22Rv1 (cell line): ENCODE measurements around the gene APOC1.
"Not testable (repeated sequence)": the region's sequence is repeated elsewhere in the genome, so short reads cannot be mapped to it uniquely, and the experiment has no call there.

Source experiments
- H3K27ac ChIP-seq: fragments of 450-650 bp; 2 replicates; pipeline ENCODE4 v1.5.1; 2017
- ZFX ChIP-seq: fragments of 450-650 bp; IDR thresholded peaks from 2 replicates; pipeline ENCODE4 v1.6.1; 2017; ENCODE audit warnings: antibody characterized with exemption, borderline replicate concordance
- TF ChIP-seq, protein P1 (sequence below): fragments of 450-650 bp; IDR thresholded peaks from 2 replicates; pipeline ENCODE4 v1.5.1; 2017; ENCODE audit warnings: mild to moderate bottlenecking

Gene APOC1

DNA sequence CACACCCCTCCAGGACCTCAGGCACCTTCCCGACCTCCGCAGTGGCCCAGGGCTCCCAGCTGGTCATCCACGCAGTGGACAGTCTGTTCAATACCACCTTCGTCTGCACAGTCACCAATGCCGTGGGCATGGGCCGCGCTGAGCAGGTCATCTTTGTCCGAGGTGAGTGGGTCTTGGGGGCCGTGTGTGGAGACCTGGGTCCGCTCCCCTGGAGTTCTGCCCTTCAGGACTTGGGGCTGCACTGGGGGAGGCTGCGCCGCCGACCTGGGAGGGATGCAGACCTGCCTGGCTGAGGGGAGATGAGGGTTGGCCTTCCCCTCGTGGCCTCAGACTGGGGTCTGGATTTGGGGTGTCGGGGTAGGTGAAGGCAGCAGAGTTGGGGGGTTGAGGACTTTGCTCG, 40.1 kb upstream of the APOC1 start:
- no peak overlapping the region for H3K27ac ChIP-seq

DNA sequence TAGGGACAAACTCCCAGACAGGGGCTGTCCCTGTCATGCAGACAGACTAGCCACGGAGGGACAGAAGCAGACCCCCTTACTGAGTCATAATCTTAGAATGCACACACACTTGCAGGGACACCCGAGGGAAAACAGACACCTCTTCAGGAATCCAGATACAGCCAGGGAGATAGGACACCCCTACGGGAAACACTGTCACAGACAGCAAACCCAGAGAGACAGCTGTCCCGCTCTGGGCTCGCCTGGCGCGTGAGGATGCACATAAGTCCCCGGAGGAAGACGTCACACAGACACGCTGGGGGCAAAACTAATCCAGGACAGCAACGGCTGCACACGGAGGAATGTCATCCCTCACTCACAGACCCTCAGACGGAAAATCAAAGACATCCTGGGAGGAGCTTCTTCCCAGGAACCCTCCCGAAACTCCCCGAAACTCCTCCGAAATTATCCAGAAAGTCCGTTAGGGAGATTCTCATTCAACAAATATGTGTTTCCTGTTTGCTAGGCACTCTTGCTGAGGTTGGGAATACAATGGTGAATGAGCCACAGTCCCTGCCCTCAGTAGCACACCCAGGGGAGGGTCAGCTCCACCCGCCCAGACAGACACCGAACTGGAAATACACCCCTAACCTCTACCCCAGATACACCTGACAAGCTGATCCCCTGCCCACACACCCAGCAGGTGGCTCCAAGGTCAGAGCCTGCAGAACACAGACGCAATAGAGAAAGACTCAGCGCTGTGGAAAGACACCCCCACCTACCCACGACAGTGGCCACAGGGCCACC, 38.5 kb upstream of the APOC1 start:
- no peak for TF ChIP-seq ZFX
- TF ChIP-seq, protein P1, sequence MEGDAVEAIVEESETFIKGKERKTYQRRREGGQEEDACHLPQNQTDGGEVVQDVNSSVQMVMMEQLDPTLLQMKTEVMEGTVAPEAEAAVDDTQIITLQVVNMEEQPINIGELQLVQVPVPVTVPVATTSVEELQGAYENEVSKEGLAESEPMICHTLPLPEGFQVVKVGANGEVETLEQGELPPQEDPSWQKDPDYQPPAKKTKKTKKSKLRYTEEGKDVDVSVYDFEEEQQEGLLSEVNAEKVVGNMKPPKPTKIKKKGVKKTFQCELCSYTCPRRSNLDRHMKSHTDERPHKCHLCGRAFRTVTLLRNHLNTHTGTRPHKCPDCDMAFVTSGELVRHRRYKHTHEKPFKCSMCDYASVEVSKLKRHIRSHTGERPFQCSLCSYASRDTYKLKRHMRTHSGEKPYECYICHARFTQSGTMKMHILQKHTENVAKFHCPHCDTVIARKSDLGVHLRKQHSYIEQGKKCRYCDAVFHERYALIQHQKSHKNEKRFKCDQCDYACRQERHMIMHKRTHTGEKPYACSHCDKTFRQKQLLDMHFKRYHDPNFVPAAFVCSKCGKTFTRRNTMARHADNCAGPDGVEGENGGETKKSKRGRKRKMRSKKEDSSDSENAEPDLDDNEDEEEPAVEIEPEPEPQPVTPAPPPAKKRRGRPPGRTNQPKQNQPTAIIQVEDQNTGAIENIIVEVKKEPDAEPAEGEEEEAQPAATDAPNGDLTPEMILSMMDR = no peak
- H3K27ac ChIP-seq = no peak overlapping the region

More for the DNA sequence above, 40.1 kb upstream of the APOC1 start:
- no peak for TF ChIP-seq ZFX
- TF ChIP-seq, protein P1 = no peak

DNA sequence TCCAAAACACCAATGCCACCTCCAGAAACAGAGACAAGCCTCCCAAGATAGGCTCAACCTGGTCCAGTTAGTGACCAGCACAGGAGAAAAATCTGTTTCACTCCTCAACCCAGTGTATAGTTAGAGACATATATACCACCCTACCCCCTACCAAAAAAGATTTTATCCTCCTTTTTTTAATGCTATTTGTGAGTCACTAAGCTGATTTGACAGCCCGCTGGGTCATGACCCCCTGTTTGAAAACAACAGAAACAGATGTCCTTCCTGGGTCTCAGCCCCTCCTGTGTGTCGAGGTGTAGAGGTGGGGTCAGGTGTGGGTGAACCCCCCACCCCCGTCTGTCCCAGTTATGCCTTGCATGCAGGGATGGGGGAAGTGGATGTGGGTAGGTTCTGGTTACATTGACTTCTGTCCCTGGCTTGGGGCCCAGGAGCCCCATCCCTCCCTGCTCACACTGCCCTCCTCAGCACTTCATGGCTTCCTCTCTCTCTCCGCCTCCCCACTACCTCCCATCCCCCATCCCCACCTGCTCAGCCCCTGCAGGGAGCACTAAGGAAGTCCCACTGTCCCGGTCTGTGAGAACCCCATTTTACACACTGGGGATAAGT, 37.4 kb upstream of the APOC1 start:
- H3K27ac ChIP-seq = no peak overlapping the region
- TF ChIP-seq, protein P1 = no peak
- no peak for TF ChIP-seq ZFX

DNA sequence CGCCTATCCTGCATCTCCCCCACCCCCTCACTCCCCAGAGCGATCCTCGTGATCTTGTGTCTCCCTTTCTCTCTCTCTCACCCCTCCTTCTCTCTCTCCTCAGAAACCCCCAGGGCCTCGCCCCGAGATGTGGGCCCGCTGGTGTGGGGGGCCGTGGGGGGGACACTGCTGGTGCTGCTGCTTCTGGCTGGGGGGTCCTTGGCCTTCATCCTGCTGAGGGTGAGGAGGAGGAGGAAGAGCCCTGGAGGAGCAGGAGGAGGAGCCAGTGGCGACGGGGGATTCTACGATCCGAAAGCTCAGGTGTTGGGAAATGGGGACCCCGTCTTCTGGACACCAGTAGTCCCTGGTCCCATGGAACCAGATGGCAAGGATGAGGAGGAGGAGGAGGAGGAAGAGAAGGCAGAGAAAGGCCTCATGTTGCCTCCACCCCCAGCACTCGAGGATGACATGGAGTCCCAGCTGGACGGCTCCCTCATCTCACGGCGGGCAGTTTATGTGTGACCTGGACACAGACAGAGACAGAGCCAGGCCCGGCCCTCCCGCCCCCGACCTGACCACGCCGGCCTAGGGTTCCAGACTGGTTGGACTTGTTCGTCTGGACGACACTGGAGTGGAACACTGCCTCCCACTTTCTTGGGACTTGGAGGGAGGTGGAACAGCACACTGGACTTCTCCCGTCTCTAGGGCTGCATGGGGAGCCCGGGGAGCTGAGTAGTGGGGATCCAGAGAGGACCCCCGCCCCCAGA, 36.1 kb upstream of the APOC1 start:
- no peak for TF ChIP-seq ZFX
- TF ChIP-seq, protein P1 = no peak
- H3K27ac ChIP-seq = no peak overlapping the region

DNA sequence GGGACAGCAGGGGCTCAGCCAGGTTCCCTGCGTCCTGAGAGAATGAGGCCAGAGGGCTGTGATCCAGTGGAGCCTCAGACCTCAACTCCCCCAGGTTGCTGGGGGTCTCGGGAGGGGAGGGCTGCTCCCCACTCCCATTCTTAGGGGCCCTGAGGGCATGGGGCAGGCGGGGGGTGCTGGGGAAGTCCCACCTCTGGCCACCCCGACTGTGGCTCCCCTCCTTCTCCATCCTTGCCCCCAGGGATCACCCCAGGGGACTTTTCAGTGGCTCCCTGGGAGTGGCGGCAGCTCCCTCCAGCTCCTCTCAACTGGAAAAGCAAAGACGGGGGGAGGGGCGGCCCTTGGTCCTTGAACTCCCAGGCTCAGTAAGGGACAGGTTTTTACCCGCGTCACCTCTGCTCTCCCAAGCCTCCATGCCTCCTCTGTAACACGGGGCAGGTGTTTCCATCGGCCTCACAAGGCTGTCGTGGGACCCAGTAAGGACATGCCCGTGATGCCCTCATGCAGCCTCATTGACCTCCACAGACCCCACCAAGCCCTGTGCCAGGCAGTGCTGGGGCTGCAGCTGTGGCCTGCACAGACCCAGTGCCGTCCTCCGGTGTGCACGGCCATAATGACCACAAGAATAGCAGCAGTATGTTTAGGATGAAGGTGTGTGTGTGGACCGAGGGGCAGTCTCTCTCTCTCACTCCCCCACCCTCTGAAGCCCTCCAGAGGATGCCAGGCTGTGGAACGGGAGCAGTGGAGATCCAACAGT, 34.9 kb upstream of the APOC1 start:
- H3K27ac ChIP-seq = no peak overlapping the region
- TF ChIP-seq ZFX = no peak
- TF ChIP-seq, protein P1 = no peak

DNA sequence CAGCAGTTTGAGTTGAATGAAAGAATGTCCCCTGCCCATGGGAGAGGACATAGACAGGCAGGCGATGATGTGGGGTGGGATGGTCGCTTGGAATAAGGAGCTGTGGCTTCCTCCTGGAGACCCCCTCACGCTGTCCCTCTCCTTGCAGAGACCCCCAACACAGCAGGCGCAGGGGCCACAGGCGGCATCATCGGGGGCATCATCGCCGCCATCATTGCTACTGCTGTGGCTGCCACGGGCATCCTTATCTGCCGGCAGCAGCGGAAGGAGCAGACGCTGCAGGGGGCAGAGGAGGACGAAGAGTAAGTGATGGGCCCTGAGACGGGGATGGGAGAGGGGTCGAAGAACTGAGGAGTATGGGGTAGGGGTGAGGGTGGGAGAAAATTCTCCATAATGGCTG, 32.3 kb upstream of the APOC1 start:
- no peak overlapping the region for H3K27ac ChIP-seq
- no peak for TF ChIP-seq ZFX
- TF ChIP-seq, protein P1 = no peak

DNA sequence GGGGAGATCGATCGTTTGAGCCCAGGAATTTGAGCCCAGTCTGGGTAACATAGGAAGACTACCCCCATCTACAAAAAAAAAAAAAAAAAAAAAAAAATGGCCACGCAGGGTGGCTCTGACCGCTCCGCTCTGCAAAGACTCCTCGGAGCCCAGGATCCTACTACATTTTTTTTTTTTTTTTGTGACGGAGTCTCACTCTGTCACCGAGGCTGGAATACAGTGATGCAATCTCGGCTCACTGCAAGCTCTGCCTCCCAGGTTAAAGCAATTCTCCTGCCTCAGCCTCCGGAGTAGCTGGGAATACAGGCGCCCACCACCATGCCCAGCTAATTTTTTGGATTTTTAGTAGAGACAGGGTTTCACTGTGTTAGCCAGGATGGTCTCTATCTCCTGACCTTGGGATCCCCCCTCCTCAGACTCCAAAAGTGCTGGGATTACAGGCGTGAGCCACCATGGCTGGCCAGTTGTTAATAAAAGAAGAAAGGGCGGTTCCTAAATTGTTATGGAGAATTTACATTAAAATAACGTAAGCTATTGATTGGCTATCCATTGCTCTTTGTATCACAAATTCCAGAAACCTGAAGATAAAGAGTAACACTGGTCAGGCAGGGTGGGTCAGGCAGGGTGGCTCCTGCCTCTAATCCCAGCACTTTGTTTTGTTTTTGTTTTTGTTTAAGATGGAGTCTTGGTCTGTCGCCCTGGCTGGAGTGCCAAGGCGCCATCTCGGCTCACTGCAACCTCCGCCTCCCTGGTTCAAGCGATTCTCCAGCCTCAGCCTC, 31.6 kb upstream of the APOC1 start:
- not testable (repeated sequence) for H3K27ac ChIP-seq
